ENCODE data around the gene ROGDI. TPM values are rescaled to one million over a fixed set of nuclear protein-coding genes. Genes with fewer than 3 reads are reported as not detected.

ROGDI gene
- total and polyA plus RNA-seq, 9 of the 15 experiments (the other 6 are each of a cell fraction or from before 2014, with no cell fraction given), result 0.97 to 37.3 (median 16.5) TPM

DNA sequence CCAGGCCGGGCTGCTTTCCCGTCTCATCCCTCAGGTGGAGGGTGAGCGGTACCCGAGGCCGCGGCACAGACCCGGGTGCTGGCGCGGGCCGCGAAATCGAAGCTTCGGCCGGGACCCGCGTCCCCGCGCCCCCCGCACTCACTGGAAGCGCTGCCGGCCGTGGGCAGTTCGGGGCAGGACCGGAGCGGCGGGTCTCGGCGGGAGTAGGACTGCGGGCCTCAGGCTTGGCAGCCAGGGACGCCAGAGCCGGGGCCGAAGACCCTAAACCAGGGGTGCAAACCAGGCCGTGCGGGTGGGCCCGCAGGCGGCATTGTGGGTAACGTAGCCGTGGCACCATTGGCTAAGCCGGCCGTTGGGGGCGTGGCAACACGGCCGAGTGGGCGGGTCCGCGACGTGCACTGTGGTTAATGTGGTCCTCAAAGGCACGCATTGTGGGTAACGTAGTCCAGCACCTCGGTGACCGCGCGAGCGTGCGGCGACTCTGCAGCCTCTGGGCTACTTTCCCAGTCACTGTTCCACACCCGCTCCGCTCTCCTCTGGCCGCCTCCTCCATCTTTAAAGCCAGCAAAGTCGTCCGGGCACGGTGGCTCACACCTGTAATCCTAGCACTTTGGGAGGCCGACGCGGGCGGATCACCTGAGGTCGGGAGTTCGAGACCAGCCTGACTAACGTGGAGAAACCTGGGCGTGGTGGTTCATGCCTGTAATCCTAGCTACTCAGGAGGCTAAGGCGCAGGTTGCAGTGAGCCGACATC lies 35.4 kb downstream of the ROGDI start, which contains the start of gene ZNF500 (continued):
- TF ChIP-seq, protein P1, sequence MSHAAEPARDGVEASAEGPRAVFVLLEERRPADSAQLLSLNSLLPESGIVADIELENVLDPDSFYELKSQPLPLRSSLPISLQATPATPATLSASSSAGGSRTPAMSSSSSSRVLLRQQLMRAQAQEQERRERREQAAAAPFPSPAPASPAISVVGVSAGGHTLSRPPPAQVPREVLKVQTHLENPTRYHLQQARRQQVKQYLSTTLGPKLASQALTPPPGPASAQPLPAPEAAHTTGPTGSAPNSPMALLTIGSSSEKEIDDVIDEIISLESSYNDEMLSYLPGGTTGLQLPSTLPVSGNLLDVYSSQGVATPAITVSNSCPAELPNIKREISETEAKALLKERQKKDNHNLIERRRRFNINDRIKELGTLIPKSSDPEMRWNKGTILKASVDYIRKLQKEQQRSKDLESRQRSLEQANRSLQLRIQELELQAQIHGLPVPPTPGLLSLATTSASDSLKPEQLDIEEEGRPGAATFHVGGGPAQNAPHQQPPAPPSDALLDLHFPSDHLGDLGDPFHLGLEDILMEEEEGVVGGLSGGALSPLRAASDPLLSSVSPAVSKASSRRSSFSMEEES (CRISPR knock-in tag; IDR thresholded peaks at IDR 0.05), result no peak
- peak; percentile 47; the same call in 1 of the 2 replicates for TF ChIP-seq CHD2 (IDR thresholded peaks at IDR 0.05; ENCODE audit: low read depth, low read length)
- TF ChIP-seq SRSF9 (IDR thresholded peaks at IDR 0.05; ENCODE audit: borderline replicate concordance, low read depth, low read length), result no peak
- no peak for TF ChIP-seq EP300 (IDR thresholded peaks at IDR 0.05; ENCODE audit: low read length)
- TF ChIP-seq MAZ (CRISPR knock-in tag; conservative IDR thresholded peaks at IDR 0.05 in 1 of 2, IDR thresholded peaks at IDR 0.05 in 1 of 2), result peak; percentile 72 to 81; a peak in 3 of 4 replicates
- TF ChIP-seq L3MBTL2 (IDR thresholded peaks at IDR 0.05), result peak; percentile 86
- peak; percentile 71; the same call in 1 of the 2 replicates for TF ChIP-seq TRIM28 (IDR thresholded peaks at IDR 0.05)
- TF ChIP-seq HNRNPL (IDR thresholded peaks at IDR 0.05; ENCODE audit: low read depth, low read length), result peak; percentile 79; the same call in 1 of the 2 replicates
- peak; percentile 86; the same call in 1 of the 2 replicates for TF ChIP-seq MTA3 (IDR thresholded peaks at IDR 0.05; ENCODE audit: borderline replicate concordance)
- no peak for TF ChIP-seq ARHGAP35 (IDR thresholded peaks at IDR 0.05; ENCODE audit: partially characterized antibody)
- TF ChIP-seq ZNF239 (CRISPR knock-in tag; IDR thresholded peaks at IDR 0.05), result no peak
- TF ChIP-seq, protein P2, sequence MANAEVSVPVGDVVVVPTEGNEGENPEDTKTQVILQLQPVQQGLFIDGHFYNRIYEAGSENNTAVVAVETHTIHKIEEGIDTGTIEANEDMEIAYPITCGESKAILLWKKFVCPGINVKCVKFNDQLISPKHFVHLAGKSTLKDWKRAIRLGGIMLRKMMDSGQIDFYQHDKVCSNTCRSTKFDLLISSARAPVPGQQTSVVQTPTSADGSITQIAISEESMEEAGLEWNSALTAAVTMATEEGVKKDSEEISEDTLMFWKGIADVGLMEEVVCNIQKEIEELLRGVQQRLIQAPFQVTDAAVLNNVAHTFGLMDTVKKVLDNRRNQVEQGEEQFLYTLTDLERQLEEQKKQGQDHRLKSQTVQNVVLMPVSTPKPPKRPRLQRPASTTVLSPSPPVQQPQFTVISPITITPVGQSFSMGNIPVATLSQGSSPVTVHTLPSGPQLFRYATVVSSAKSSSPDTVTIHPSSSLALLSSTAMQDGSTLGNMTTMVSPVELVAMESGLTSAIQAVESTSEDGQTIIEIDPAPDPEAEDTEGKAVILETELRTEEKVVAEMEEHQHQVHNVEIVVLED (CRISPR knock-in tag; IDR thresholded peaks at IDR 0.05), result peak; percentile 77
- peak; percentile 34 for TF ChIP-seq FIP1L1 (IDR thresholded peaks at IDR 0.05; ENCODE audit: low read depth, low read length, poor library complexity, severe bottlenecking)
- no peak for TF ChIP-seq BRF1 (IDR thresholded peaks at IDR 0.05; ENCODE audit: borderline replicate concordance, extremely low read depth, insufficient read length)
- TF ChIP-seq NFIC (IDR thresholded peaks at IDR 0.05), result no peak; the same call in 1 of the 2 replicates
- peak; percentile 77; the same call in 1 of the 2 replicates for TF ChIP-seq ZNF76 (CRISPR knock-in tag; IDR thresholded peaks at IDR 0.05; ENCODE audit: borderline replicate concordance)
- no peak for TF ChIP-seq MED1 (CRISPR knock-in tag; IDR thresholded peaks at IDR 0.05; ENCODE audit: borderline replicate concordance)

All from K562 (cell line).